Stomach (tissue), 9 donors: ENCODE results near the gene CDC34. TPM values are rescaled to one million over a fixed set of nuclear protein-coding genes. Genes with fewer than 3 reads are reported as not detected.

Experiments
- DNase-seq, 2 donors: peaks; one replicate each; pipeline versions ENCODE4 v3.0.0 to v3.0.0-alpha.2; 2013 to 2019
- H3K27ac ChIP-seq, 5 donors: fragments of 200-600 bp in 4 of 5; sonication (generic) in 4 of 5; one replicate each; pipeline ENCODE4 v1.5.1; 2013 to 2019; ENCODE audit warnings: mild to moderate bottlenecking in 1 of 5, moderate library complexity in 1 of 5
- H3K27me3 ChIP-seq, 3 donors: fragments of 200-600 bp; sonication (generic); one replicate each; pipeline ENCODE4 v1.5.1; 2017 to 2019; ENCODE audit warnings: mixed run types in 1 of 3
- H3K36me3 ChIP-seq, 4 donors: fragments of 200-600 bp; sonication (generic); 1 replicate in 3 of 4; 2 replicates in 1 of 4; pipeline ENCODE4 v1.5.1; 2016 to 2019
- H3K4me1 ChIP-seq, 4 donors: fragments of 200-600 bp; sonication (generic); one replicate each; pipeline ENCODE4 v1.5.1; 2016 to 2019
- H3K4me3 ChIP-seq, 4 donors: fragments of 200-600 bp; sonication (generic) in 3 of 4; one replicate each; pipeline ENCODE4 v1.5.1; 2016 to 2019; ENCODE audit warnings: mild to moderate bottlenecking in 1 of 4
- H3K9me3 ChIP-seq, 4 donors: fragments of 200-600 bp; sonication (generic); one replicate each; pipeline ENCODE4 v1.5.1; 2016 to 2019
- EP300 ChIP-seq: sonication (generic); formaldehyde crosslinking; IDR thresholded peaks from one replicate; pipeline ENCODE4 v1.6.1; 2017; ENCODE audit warnings: antibody characterized with exemption
- POLR2A ChIP-seq, 4 donors: fragments of 450-650 bp; IDR thresholded peaks; one replicate each; pipeline ENCODE4 v1.6.1; 2016; ENCODE audit warnings: antibody characterized with exemption in 4 of 4, control low read depth in 2 of 4, mild to moderate bottlenecking in 1 of 4, moderate library complexity in 1 of 4
- POLR2AphosphoS5 ChIP-seq, 3 donors: sonication (generic); formaldehyde crosslinking; IDR thresholded peaks; one replicate each; pipeline ENCODE4 v1.6.1; 2016; ENCODE audit warnings: antibody characterized with exemption in 3 of 3
- WGBS, 5 donors: extraction: QIAGEN DNeasy Blood & Tissue Kit in 3 of 5; methylation state at CpG; one replicate each; pipeline versions ENCODE4 v1.1.5 to v1.1.7; 2013 to 2018; 5-methylcytosine and 5-hydroxymethylcytosine counted together
- intact Hi-C: fragments of 100-400 bp; cut with DNase I; formaldehyde crosslinking; loops from one replicate; pipeline ENCODE4 v1.15.1; 2023; ENCODE audit warnings: low total_unique reads
- polyA plus RNA-seq, 3 donors: library from polyadenylated mRNA; stranded (reverse); fragments of 200-250 nt; gene quantifications; one replicate each; pipeline ENCODE4 v1.2.3, GENCODE V29; 2013
- total RNA-seq, 5 donors: library from RNA; depleted of rRNA; stranded (reverse); fragments of >200 nt; gene quantifications; one replicate each; pipeline versions ENCODE4 v1.1.0 to v1.2.3, GENCODE V29; 2014 to 2016
- TF ChIP-seq, protein P1 (sequence below), 7 experiments: fragments of 450-650 bp in 4 of 7; fragments of 200-600 bp in 3 of 7; sonication (generic) in 3 of 7; IDR thresholded peaks; one replicate each; pipeline ENCODE4 v1.5.1; 2016 to 2019; ENCODE audit warnings: antibody characterized with exemption in 7 of 7, control low read depth in 2 of 7, mild to moderate bottlenecking in 1 of 7
- donor health status: healthy with polysubstance abuse.
- donor health status: Bipolar disorder and iron deficiency.
- donor health status: healthy.

Gene CDC34
- total and polyA plus RNA-seq, 8 donors, result 26.1 to 503 (median 76.7) TPM

DNA sequence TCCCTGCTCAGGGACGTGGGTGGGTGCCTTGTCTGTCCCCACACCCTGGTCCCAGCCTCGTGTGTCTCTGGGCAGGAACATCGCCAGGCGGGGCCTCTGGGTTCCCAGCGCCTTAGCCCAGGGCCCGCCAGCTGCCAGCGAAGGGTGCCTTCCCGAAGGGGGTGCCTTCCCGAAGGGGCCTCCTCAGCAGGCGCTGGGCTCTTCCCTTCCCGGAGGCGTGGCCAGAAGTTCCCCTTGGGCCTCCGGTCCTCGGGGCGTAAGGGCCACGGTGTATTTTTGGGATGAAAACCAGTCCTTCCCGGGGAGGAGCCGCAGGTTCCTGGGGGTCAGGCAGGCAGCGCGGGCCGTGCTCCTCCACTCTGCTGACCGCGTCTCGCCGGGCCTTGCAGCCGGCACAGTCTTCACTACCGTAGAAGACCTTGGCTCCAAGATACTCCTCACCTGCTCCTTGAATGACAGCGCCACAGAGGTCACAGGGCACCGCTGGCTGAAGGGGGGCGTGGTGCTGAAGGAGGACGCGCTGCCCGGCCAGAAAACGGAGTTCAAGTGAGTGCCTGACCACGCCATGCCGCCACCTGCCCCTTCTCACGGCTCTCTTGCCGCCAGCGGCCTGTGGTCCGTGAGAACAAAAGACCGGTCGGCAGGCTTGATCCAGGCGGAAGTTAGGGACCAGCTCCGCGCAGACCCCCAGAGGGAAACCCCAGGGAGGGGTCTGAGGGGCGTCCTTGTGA, 47.7 kb downstream of the CDC34 start:
- no peak for TF ChIP-seq POLR2A (IDR thresholded peaks at IDR 0.05)
- no peak for TF ChIP-seq EP300
- TF ChIP-seq POLR2AphosphoS5 (IDR thresholded peaks at IDR 0.05), result no peak
- TF ChIP-seq, protein P1, sequence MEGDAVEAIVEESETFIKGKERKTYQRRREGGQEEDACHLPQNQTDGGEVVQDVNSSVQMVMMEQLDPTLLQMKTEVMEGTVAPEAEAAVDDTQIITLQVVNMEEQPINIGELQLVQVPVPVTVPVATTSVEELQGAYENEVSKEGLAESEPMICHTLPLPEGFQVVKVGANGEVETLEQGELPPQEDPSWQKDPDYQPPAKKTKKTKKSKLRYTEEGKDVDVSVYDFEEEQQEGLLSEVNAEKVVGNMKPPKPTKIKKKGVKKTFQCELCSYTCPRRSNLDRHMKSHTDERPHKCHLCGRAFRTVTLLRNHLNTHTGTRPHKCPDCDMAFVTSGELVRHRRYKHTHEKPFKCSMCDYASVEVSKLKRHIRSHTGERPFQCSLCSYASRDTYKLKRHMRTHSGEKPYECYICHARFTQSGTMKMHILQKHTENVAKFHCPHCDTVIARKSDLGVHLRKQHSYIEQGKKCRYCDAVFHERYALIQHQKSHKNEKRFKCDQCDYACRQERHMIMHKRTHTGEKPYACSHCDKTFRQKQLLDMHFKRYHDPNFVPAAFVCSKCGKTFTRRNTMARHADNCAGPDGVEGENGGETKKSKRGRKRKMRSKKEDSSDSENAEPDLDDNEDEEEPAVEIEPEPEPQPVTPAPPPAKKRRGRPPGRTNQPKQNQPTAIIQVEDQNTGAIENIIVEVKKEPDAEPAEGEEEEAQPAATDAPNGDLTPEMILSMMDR (IDR thresholded peaks at IDR 0.05), result no peak
- Histone ChIP-seq H3K4me1 (peaks cover 27 to 58% (median 49%) of the 10 kb centered on the region in 4 donors), H3K36me3 (peaks cover 43 to 64% (median 61%) of the 10 kb centered on the region in 4 donors), H3K27ac (no peak overlapping the region), H3K27me3 (peaks cover 0 to 3% (median 0%) of the 10 kb centered on the region in 3 donors), H3K9me3 (no peaks in the 10 kb centered on the region), H3K4me3 (no peak overlapping the region)
- intact Hi-C loops, result loop anchor here (10.0 kb wide), 1 partner anchor 56 kb away; the partner anchor contains the start of genes FGF22 and POLRMT
- no peak for DNase-seq
- 79 to 90% (median 82%) methylated on average over 26 to 46 of the region's 46 CpGs for WGBS, 5 donors

DNA sequence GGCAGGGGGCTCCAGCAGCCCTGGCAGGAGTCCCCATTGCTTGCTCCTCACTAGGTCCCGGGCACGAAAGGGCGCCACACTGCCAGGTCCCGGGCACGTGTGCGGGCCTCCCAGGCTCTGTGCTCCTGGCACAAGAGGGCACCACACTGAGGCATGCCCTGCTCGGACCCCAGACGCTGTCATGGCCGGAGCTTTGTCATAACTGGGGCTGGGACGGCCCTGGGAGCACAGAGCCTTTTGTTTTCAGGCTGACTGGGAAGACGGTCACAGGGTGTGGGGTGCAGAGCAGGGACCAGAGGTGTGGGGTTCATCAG, 48.2 kb downstream of the CDC34 start:
- Histone ChIP-seq H3K27me3 (peaks cover 0 to 9% (median 0%) of the 10 kb centered on the region in 3 donors), H3K36me3 (peaks cover 43 to 64% (median 61%) of the 10 kb centered on the region in 4 donors), H3K4me1 (peaks cover 22 to 57% (median 48%) of the 10 kb centered on the region in 4 donors), H3K9me3 (no peaks in the 10 kb centered on the region), H3K27ac (no peak overlapping the region), H3K4me3 (no peak overlapping the region)
- WGBS, 5 donors, result 83 to 94% (median 91%) methylated on average over 5 to 11 of the region's 11 CpGs
- intact Hi-C loops, result loop anchor here (10.0 kb wide), 1 partner anchor 55 kb away; the partner anchor contains the start of genes FGF22 and POLRMT
- DNase-seq, result no peak
- no peak for TF ChIP-seq POLR2A (IDR thresholded peaks at IDR 0.05)
- TF ChIP-seq POLR2AphosphoS5 (IDR thresholded peaks at IDR 0.05), result no peak
- TF ChIP-seq EP300, result no peak
- TF ChIP-seq, protein P1 (IDR thresholded peaks at IDR 0.05), result no peak

DNA sequence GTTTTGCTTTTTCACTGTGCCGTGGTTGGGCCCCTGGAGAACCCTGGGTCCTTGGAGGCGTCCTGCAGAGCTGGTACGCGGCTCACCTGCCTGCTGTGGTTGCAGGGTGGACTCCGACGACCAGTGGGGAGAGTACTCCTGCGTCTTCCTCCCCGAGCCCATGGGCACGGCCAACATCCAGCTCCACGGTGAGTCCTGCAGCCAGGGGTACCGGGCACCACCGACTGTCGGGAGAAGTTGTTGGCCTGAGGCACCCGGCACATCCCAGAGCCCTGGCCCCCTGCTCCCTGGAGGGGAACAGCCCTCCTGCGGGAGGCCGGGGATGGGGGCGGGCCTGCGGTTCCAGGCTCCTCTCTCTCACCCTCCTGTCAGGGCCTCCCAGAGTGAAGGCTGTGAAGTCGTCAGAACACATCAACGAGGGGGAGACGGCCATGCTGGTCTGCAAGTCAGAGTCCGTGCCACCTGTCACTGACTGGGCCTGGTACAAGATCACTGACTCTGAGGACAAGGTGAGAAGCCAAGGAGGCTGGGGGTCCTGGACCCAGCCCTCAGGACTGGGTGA, 48.8 kb downstream of the CDC34 start:
- no peak for DNase-seq
- Histone ChIP-seq H3K27ac (no peak overlapping the region), H3K4me3 (no peak overlapping the region), H3K27me3 (peaks cover 0 to 14% (median 0%) of the 10 kb centered on the region in 3 donors), H3K9me3 (no peaks in the 10 kb centered on the region), H3K36me3 (peaks cover 43 to 64% (median 61%) of the 10 kb centered on the region in 4 donors), H3K4me1 (peaks cover 16 to 52% (median 42%) of the 10 kb centered on the region in 4 donors)
- 89 to 91% (median 89%) methylated on average over 12 to 22 of the region's 22 CpGs for WGBS, 5 donors
- TF ChIP-seq, protein P1 (IDR thresholded peaks at IDR 0.05), result no peak
- no peak for TF ChIP-seq POLR2A (IDR thresholded peaks at IDR 0.05)
- TF ChIP-seq EP300, result no peak
- TF ChIP-seq POLR2AphosphoS5 (IDR thresholded peaks at IDR 0.05), result no peak
- intact Hi-C loops, result no loop called here

DNA sequence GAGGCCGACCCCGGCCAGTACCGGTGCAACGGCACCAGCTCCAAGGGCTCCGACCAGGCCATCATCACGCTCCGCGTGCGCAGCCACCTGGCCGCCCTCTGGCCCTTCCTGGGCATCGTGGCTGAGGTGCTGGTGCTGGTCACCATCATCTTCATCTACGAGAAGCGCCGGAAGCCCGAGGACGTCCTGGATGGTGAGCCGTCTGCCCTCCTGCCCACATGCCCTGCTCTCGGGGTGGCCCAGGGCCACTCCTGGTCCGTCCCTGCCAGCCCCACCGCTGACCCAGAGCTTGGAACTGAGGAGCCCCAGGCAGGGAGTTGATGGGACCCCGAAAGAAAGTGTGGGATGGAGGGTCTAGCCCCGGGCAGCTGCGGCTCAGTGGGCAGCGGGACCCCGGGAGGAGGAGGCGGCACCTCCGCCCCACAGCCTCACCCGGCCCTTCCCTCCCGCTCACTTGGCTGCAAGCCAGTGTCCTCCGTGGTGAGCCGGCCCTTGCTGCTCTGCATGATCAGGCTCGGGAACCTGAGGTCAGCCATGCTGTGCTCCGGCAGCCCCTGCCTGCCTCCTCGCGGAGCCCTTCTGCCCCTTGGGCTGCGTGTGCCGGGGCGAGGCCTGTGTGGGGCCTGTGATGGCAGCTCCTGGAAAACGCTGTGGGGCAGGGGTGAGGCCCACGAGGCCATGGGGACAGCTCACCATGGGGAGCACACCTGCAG, 50.0 kb downstream of the CDC34 start:
- 79 to 90% (median 85%) methylated on average over 23 to 40 of the region's 40 CpGs for WGBS, 5 donors
- intact Hi-C loops, result no loop called here
- Histone ChIP-seq H3K27me3 (peaks cover 0 to 26% (median 0%) of the 10 kb centered on the region in 3 donors), H3K4me3 (no peak overlapping the region), H3K9me3 (no peaks in the 10 kb centered on the region), H3K36me3 (peaks cover 43 to 64% (median 61%) of the 10 kb centered on the region in 4 donors), H3K27ac (no peak overlapping the region), H3K4me1 (peaks cover 4 to 40% (median 30%) of the 10 kb centered on the region in 4 donors)
- no peak for DNase-seq
- TF ChIP-seq EP300, result no peak
- TF ChIP-seq POLR2AphosphoS5 (IDR thresholded peaks at IDR 0.05), result no peak
- TF ChIP-seq POLR2A (IDR thresholded peaks at IDR 0.05), result no peak
- TF ChIP-seq, protein P1 (IDR thresholded peaks at IDR 0.05), result no peak
